KMS-11 (cell line): ENCODE results near the gene PSME2.

ENCODE experiments used
- H2AFZ ChIP-seq: fragments of 200-600 bp; sonication (generic); 2 replicates; pipeline ENCODE4 v1.6.1; 2016; ENCODE audit warnings: antibody characterized with exemption, mixed run types, low read depth
- H3K27ac ChIP-seq: fragments of 200-600 bp; sonication (generic); 2 replicates; pipeline ENCODE4 v1.6.1; 2016; ENCODE audit warnings: mild to moderate bottlenecking, mixed run types
- H3K27me3 ChIP-seq: fragments of 200-600 bp; sonication (generic); 2 replicates; pipeline ENCODE4 v1.6.1; 2017; ENCODE audit warnings: mild to moderate bottlenecking, low read depth, mixed run types, moderate library complexity; ENCODE audit not compliant: insufficient read depth
- H3K36me3 ChIP-seq: fragments of 200-600 bp; sonication (generic); 2 replicates; pipeline ENCODE4 v1.6.1; 2017; ENCODE audit warnings: mild to moderate bottlenecking, mixed run types; ENCODE audit not compliant: insufficient read depth
- H3K4me1 ChIP-seq: fragments of 200-600 bp; sonication (generic); 2 replicates; pipeline ENCODE4 v1.6.1; 2016; ENCODE audit warnings: mild to moderate bottlenecking, low read depth, mixed run types; ENCODE audit not compliant: poor library complexity, severe bottlenecking
- H3K4me2 ChIP-seq: fragments of 200-600 bp; sonication (generic); 2 replicates; pipeline ENCODE4 v1.7.0; 2016; ENCODE audit warnings: mild to moderate bottlenecking, mixed run types
- H3K4me3 ChIP-seq: fragments of 200-600 bp; sonication (generic); IDR thresholded peaks from 2 replicates; pipeline ENCODE4 v1.6.1; 2017; ENCODE audit warnings: low read depth, low read length, mixed read lengths; ENCODE audit not compliant: insufficient read depth
- H3K79me2 ChIP-seq: fragments of 200-600 bp; sonication (generic); 2 replicates; pipeline ENCODE4 v1.6.1; 2016; ENCODE audit warnings: low read depth, mixed run types; ENCODE audit not compliant: insufficient read depth
- H3K9ac ChIP-seq: fragments of 200-600 bp; sonication (generic); 2 replicates; pipeline ENCODE4 v1.6.1; 2016; ENCODE audit warnings: mild to moderate bottlenecking, mixed run types
- H4K20me1 ChIP-seq: fragments of 200-600 bp; sonication (generic); 2 replicates; pipeline ENCODE4 v1.6.1; 2016; ENCODE audit warnings: mild to moderate bottlenecking, mixed run types; ENCODE audit not compliant: insufficient read depth
- CTCF ChIP-seq: fragments of 200-600 bp; sonication (generic); conservative IDR thresholded peaks from 2 replicates; pipeline ENCODE4 v1.6.1; 2017; ENCODE audit warnings: low read depth, mild to moderate bottlenecking, antibody characterized with exemption, low read length, moderate library complexity, mixed read lengths

Gene PSME2

GRCh38 chr14:24192933-24193332, 46.5 kb upstream of the PSME2 start:
- Histone ChIP-seq H3K4me1 (peaks cover 15% of the 10 kb centered on the region), H3K9ac (no peak overlapping the region), H3K36me3 (no peaks in the 10 kb centered on the region), H2AFZ (no peak overlapping the region), H4K20me1 (no peaks in the 10 kb centered on the region), H3K4me3 (no peak overlapping the region), H3K79me2 (no peaks in the 10 kb centered on the region; the same call in 1 of the 2 replicates), H3K4me2 (no peak overlapping the region), H3K27ac (no peak overlapping the region), H3K27me3 (no peaks in the 10 kb centered on the region)
- no peak for TF ChIP-seq CTCF

- Histone ChIP-seq H3K4me3 (no peak overlapping the region), H3K4me1 (peaks cover 23% of the 10 kb centered on the region), H3K4me2 (no peak overlapping the region), H3K9ac (no peak overlapping the region), H2AFZ (no peak overlapping the region), H3K27ac (no peak overlapping the region), H3K27me3 (no peaks in the 10 kb centered on the region), H4K20me1 (no peaks in the 10 kb centered on the region), H3K79me2 (peaks cover 7% of the 10 kb centered on the region; the same call in 1 of the 2 replicates), H3K36me3 (no peaks in the 10 kb centered on the region)
- TF ChIP-seq CTCF: no peak
These were observed 44.0 kb upstream of the PSME2 start for GRCh38 chr14:24190416-24190815.

- Histone ChIP-seq H3K79me2 (peaks cover 7% of the 10 kb centered on the region; the same call in 1 of the 2 replicates), H3K27ac (no peak overlapping the region), H3K36me3 (no peaks in the 10 kb centered on the region), H3K27me3 (no peaks in the 10 kb centered on the region), H4K20me1 (no peaks in the 10 kb centered on the region), H3K4me1 (peaks cover 20% of the 10 kb centered on the region), H3K4me3 (no peak overlapping the region), H3K4me2 (peak overlapping the region; percentile 60), H3K9ac (no peak overlapping the region), H2AFZ (no peak overlapping the region)
- TF ChIP-seq CTCF: no peak
These were observed 43.0 kb upstream of the PSME2 start for GRCh38 chr14:24189460-24189859.

GRCh38 chr14:24189059-24189375, 42.6 kb upstream of the PSME2 start:
- no peak for TF ChIP-seq CTCF
- Histone ChIP-seq H3K9ac (no peak overlapping the region), H4K20me1 (no peaks in the 10 kb centered on the region), H3K4me2 (peak overlapping the region; percentile 60), H3K4me1 (peaks cover 15% of the 10 kb centered on the region), H3K36me3 (no peaks in the 10 kb centered on the region), H3K27me3 (no peaks in the 10 kb centered on the region), H3K4me3 (no peak overlapping the region), H3K79me2 (peaks cover 7% of the 10 kb centered on the region; the same call in 1 of the 2 replicates), H2AFZ (peak overlapping the region; percentile 36; the same call in 1 of the 2 replicates), H3K27ac (no peak overlapping the region)
